HEK293 (cell line): ENCODE measurements around the gene ENGASE.

Source experiments
- CTCF ChIA-PET: fragments of 350-600 bp; formaldehyde crosslinking; extraction: SDS; loops from one replicate; lab custom pipeline; 2021; ENCODE audit warnings: antibody characterized with exemption; lab: Yijun Ruan, JAX
- POLR2A ChIA-PET: fragments of 300-600 bp; formaldehyde crosslinking; extraction: SDS; loops from one replicate; lab custom pipeline; 2020; ENCODE audit warnings: antibody characterized with exemption, inconsistent platforms; lab: Yijun Ruan, JAX
- H3K27ac ChIP-seq: fragments of 200-500 bp; sonication (Bioruptor generic); 2 replicates; pipeline ENCODE4 v1.5.1; 2014; ENCODE audit warnings: low read depth, low read length, control low read depth, inconsistent platforms; ENCODE audit errors: extremely low read depth
- H3K36me3 ChIP-seq, 2 experiments: fragments of 200-500 bp in 1 of 2; sonication (Bioruptor generic) in 1 of 2; 1 replicate in 1 of 2; 2 replicates in 1 of 2; pipeline ENCODE4 v1.5.1; 2014 to 2017; ENCODE audit warnings: inconsistent platforms in 2 of 2, low read length in 2 of 2; ENCODE audit not compliant: control insufficient read depth in 2 of 2, insufficient read depth in 1 of 2
- H3K4me1 ChIP-seq: fragments of 200-500 bp; sonication (Bioruptor generic); 2 replicates; pipeline ENCODE4 v1.5.1; 2014; ENCODE audit warnings: mild to moderate bottlenecking, low read length, inconsistent platforms; ENCODE audit not compliant: control insufficient read depth, insufficient read depth
- H3K4me3 ChIP-seq: 2 replicates; pipeline ENCODE4 v1.5.1; 2011; ENCODE audit warnings: low read depth, mild to moderate bottlenecking, control low read depth, low read length, moderate library complexity
- H3K9me3 ChIP-seq: fragments of 200-500 bp; sonication (Bioruptor generic); 2 replicates; pipeline ENCODE4 v1.5.1; 2014; ENCODE audit warnings: low read depth, low read length, inconsistent platforms; ENCODE audit not compliant: control insufficient read depth, insufficient read depth
- BCL11A ChIP-seq: fragments of 450-650 bp; formaldehyde crosslinking; IDR thresholded peaks from 2 replicates; pipeline ENCODE4 v1.5.1; 2016; ENCODE audit warnings: low read depth, missing biosample characterization, missing genetic modification characterization
- FEZF1 ChIP-seq: fragments of 450-650 bp; formaldehyde crosslinking; IDR thresholded peaks from 2 replicates; pipeline ENCODE4 v1.5.1; 2016; ENCODE audit warnings: missing biosample characterization, missing genetic modification characterization
- GLI2 ChIP-seq: fragments of 450-650 bp; formaldehyde crosslinking; IDR thresholded peaks from 2 replicates; pipeline ENCODE4; 2017; ENCODE audit warnings: missing biosample characterization, missing genetic modification characterization, low read depth, borderline replicate concordance
- KLF1 ChIP-seq: fragments of 450-650 bp; formaldehyde crosslinking; IDR thresholded peaks from 2 replicates; pipeline ENCODE4 v1.5.1; 2016; ENCODE audit warnings: missing biosample characterization, missing genetic modification characterization
- RBAK ChIP-seq: fragments of 450-650 bp; formaldehyde crosslinking; IDR thresholded peaks from 2 replicates; pipeline ENCODE4 v1.5.1; 2016; ENCODE audit warnings: missing biosample characterization, missing genetic modification characterization
- ZBTB11 ChIP-seq: fragments of 450-650 bp; formaldehyde crosslinking; conservative IDR thresholded peaks from 2 replicates; pipeline ENCODE4 v1.5.1; 2016; ENCODE audit warnings: low read depth, missing biosample characterization, missing genetic modification characterization
- ZNF140 ChIP-seq: fragments of 450-650 bp; formaldehyde crosslinking; IDR thresholded peaks from 2 replicates; pipeline ENCODE4 v1.5.1; 2016; ENCODE audit warnings: missing biosample characterization, missing genetic modification characterization
- ZNF175 ChIP-seq: fragments of 450-650 bp; formaldehyde crosslinking; IDR thresholded peaks from 2 replicates; pipeline ENCODE4 v1.5.1; 2016; ENCODE audit warnings: missing biosample characterization, missing genetic modification characterization
- ZNF221 ChIP-seq: fragments of 450-650 bp; formaldehyde crosslinking; IDR thresholded peaks from 2 replicates; pipeline ENCODE4 v1.5.1; 2017; ENCODE audit warnings: missing biosample characterization, missing genetic modification characterization, borderline replicate concordance
- ZNF223 ChIP-seq: fragments of 450-650 bp; formaldehyde crosslinking; IDR thresholded peaks from 2 replicates; pipeline ENCODE4 v1.5.1; 2016; ENCODE audit warnings: missing biosample characterization, missing genetic modification characterization
- ZNF239 ChIP-seq: fragments of 450-650 bp; formaldehyde crosslinking; IDR thresholded peaks from 2 replicates; pipeline ENCODE4 v1.5.1; 2016; ENCODE audit warnings: missing biosample characterization, missing genetic modification characterization
- ZNF394 ChIP-seq: fragments of 450-650 bp; formaldehyde crosslinking; IDR thresholded peaks from 2 replicates; pipeline ENCODE4 v1.5.1; 2016; ENCODE audit warnings: missing biosample characterization, missing genetic modification characterization, mild to moderate bottlenecking, moderate library complexity, borderline replicate concordance
- ZNF544 ChIP-seq: fragments of 450-650 bp; formaldehyde crosslinking; IDR thresholded peaks from 2 replicates; pipeline ENCODE4 v1.5.0; 2017; ENCODE audit warnings: missing biosample characterization, missing genetic modification characterization
- ZNF571 ChIP-seq: fragments of 450-650 bp; formaldehyde crosslinking; IDR thresholded peaks from 2 replicates; pipeline ENCODE4 v1.5.0; 2017; ENCODE audit warnings: missing biosample characterization, missing genetic modification characterization
- ZNF791 ChIP-seq: fragments of 450-650 bp; formaldehyde crosslinking; IDR thresholded peaks from 2 replicates; pipeline ENCODE4 v1.5.1; 2016; ENCODE audit warnings: missing biosample characterization, missing genetic modification characterization
- TF ChIP-seq, protein P1 (sequence below): fragments of 450-650 bp; formaldehyde crosslinking; IDR thresholded peaks from 2 replicates; pipeline ENCODE4 v1.5.1; 2017; ENCODE audit warnings: missing biosample characterization, missing genetic modification characterization
- TF ChIP-seq, protein P2 (sequence below): fragments of 450-650 bp; formaldehyde crosslinking; IDR thresholded peaks from 2 replicates; pipeline ENCODE4 v1.5.1; 2016; ENCODE audit warnings: missing biosample characterization, missing genetic modification characterization
- TF ChIP-seq, protein P3 (sequence below): fragments of 450-650 bp; formaldehyde crosslinking; IDR thresholded peaks from 2 replicates; pipeline ENCODE4 v1.5.1; 2016; ENCODE audit warnings: missing biosample characterization, missing genetic modification characterization
- TF ChIP-seq, protein P4 (sequence below): sonication (generic); formaldehyde crosslinking; IDR thresholded peaks from 2 replicates; pipeline ENCODE4 v1.8.1; 2022; ENCODE audit warnings: mild to moderate bottlenecking, moderate library complexity, missing genetic modification reagents
- TF ChIP-seq, protein P5 (sequence below): fragments of 450-650 bp; formaldehyde crosslinking; IDR thresholded peaks from 2 replicates; pipeline ENCODE4 v1.5.1; 2016; ENCODE audit warnings: missing biosample characterization, missing genetic modification characterization, low read depth
- TF ChIP-seq, protein P6 (sequence below): fragments of 450-650 bp; formaldehyde crosslinking; IDR thresholded peaks from 2 replicates; pipeline ENCODE4 v1.5.1; 2016; ENCODE audit warnings: missing biosample characterization, missing genetic modification characterization

Gene ENGASE

GRCh38 chr17:79097226-79098055 is 22.8 kb downstream of the ENGASE start (continued):
- TF ChIP-seq ZNF223 (tag by site-specific recombination) (no peak), BCL11A (tag by site-specific recombination) (no peak), ZNF571 (tag by site-specific recombination) (no peak), RBAK (tag by site-specific recombination) (no peak), ZNF140 (tag by site-specific recombination) (no peak), ZNF175 (tag by site-specific recombination) (no peak), ZNF791 (tag by site-specific recombination) (no peak), GLI2 (tag by site-specific recombination) (no peak), FEZF1 (tag by site-specific recombination) (no peak), ZNF239 (no peak), ZBTB11 (tag by site-specific recombination) (no peak)
- TF ChIP-seq, protein P1, sequence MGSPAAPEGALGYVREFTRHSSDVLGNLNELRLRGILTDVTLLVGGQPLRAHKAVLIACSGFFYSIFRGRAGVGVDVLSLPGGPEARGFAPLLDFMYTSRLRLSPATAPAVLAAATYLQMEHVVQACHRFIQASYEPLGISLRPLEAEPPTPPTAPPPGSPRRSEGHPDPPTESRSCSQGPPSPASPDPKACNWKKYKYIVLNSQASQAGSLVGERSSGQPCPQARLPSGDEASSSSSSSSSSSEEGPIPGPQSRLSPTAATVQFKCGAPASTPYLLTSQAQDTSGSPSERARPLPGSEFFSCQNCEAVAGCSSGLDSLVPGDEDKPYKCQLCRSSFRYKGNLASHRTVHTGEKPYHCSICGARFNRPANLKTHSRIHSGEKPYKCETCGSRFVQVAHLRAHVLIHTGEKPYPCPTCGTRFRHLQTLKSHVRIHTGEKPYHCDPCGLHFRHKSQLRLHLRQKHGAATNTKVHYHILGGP = no peak
- TF ChIP-seq, protein P2, sequence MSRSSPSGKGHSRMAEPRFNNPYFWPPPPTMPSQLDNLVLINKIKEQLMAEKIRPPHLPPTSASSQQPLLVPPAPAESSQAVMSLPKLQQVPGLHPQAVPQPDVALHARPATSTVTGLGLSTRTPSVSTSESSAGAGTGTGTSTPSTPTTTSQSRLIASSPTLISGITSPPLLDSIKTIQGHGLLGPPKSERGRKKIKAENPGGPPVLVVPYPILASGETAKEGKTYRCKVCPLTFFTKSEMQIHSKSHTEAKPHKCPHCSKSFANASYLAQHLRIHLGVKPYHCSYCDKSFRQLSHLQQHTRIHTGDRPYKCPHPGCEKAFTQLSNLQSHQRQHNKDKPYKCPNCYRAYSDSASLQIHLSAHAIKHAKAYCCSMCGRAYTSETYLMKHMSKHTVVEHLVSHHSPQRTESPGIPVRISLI (tag by site-specific recombination) = no peak
- TF ChIP-seq, protein P3, sequence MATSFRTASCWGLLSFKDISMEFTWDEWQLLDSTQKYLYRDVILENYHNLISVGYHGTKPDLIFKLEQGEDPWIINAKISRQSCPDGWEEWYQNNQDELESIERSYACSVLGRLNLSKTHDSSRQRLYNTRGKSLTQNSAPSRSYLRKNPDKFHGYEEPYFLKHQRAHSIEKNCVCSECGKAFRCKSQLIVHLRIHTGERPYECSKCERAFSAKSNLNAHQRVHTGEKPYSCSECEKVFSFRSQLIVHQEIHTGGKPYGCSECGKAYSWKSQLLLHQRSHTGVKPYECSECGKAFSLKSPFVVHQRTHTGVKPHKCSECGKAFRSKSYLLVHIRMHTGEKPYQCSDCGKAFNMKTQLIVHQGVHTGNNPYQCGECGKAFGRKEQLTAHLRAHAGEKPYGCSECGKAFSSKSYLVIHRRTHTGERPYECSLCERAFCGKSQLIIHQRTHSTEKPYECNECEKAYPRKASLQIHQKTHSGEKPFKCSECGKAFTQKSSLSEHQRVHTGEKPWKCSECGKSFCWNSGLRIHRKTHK (tag by site-specific recombination) = no peak

DNA sequence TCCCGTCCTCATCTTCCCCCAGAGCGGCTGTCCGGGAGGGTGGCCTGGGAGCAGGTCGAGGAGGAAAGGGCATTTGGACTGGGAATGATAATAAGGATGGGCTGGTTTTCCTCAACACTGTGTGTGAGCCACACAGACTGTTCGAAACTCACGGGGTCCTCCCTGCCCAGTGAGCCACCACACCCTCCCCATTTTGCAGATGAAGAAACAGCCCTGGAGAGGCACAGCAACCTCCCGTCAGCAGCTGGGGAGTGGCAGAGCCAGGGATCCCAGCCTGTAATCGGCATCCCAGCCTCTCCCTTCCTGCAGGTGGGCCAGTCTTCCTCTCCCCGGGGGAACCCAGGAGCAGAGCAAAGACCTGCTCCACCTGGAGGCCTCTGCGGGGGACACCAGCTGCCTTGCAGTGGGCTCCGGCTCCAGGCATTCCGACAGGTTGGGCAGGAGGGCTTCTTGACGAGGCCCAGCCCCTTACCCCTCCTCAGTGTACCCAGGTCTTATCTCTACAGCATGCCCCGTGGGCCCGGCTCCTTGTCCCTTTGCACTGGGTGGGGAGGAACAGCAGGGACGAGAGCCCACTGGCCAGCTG is 23.8 kb downstream of the ENGASE start:
- Histone ChIP-seq H3K4me3 (no peak overlapping the region), H3K36me3 (no peaks in the 10 kb centered on the region), H3K9me3 (no peaks in the 10 kb centered on the region), H3K4me1 (no peaks in the 10 kb centered on the region), H3K27ac (no peak overlapping the region)
- POLR2A ChIA-PET = interaction anchor here (0.6 kb wide), 1 partner anchor 92 kb away, joined by 8 read pairs; no protein-coding TSS in a partner anchor
- CTCF ChIA-PET = interaction anchor here (0.5 to 2.3 kb wide), 4 partner anchors 10 to 77 kb away, joined by 3 to 13 read pairs (median 4); no protein-coding TSS in a partner anchor
- TF ChIP-seq, protein P4, sequence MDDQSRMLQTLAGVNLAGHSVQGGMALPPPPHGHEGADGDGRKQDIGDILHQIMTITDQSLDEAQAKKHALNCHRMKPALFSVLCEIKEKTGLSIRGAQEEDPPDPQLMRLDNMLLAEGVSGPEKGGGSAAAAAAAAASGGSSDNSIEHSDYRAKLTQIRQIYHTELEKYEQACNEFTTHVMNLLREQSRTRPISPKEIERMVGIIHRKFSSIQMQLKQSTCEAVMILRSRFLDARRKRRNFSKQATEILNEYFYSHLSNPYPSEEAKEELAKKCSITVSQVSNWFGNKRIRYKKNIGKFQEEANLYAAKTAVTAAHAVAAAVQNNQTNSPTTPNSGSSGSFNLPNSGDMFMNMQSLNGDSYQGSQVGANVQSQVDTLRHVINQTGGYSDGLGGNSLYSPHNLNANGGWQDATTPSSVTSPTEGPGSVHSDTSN (CRISPR knock-in tag) = peak; percentile 25; the same call in 1 of the 2 replicates
- TF ChIP-seq ZNF221 = no peak
- TF ChIP-seq KLF1 = peak; percentile 67
- TF ChIP-seq, protein P5, sequence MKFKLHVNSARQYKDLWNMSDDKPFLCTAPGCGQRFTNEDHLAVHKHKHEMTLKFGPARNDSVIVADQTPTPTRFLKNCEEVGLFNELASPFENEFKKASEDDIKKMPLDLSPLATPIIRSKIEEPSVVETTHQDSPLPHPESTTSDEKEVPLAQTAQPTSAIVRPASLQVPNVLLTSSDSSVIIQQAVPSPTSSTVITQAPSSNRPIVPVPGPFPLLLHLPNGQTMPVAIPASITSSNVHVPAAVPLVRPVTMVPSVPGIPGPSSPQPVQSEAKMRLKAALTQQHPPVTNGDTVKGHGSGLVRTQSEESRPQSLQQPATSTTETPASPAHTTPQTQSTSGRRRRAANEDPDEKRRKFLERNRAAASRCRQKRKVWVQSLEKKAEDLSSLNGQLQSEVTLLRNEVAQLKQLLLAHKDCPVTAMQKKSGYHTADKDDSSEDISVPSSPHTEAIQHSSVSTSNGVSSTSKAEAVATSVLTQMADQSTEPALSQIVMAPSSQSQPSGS (tag by site-specific recombination) = no peak
- TF ChIP-seq ZNF544 (tag by site-specific recombination) = no peak
- no peak for TF ChIP-seq ZNF394
- TF ChIP-seq, protein P6, sequence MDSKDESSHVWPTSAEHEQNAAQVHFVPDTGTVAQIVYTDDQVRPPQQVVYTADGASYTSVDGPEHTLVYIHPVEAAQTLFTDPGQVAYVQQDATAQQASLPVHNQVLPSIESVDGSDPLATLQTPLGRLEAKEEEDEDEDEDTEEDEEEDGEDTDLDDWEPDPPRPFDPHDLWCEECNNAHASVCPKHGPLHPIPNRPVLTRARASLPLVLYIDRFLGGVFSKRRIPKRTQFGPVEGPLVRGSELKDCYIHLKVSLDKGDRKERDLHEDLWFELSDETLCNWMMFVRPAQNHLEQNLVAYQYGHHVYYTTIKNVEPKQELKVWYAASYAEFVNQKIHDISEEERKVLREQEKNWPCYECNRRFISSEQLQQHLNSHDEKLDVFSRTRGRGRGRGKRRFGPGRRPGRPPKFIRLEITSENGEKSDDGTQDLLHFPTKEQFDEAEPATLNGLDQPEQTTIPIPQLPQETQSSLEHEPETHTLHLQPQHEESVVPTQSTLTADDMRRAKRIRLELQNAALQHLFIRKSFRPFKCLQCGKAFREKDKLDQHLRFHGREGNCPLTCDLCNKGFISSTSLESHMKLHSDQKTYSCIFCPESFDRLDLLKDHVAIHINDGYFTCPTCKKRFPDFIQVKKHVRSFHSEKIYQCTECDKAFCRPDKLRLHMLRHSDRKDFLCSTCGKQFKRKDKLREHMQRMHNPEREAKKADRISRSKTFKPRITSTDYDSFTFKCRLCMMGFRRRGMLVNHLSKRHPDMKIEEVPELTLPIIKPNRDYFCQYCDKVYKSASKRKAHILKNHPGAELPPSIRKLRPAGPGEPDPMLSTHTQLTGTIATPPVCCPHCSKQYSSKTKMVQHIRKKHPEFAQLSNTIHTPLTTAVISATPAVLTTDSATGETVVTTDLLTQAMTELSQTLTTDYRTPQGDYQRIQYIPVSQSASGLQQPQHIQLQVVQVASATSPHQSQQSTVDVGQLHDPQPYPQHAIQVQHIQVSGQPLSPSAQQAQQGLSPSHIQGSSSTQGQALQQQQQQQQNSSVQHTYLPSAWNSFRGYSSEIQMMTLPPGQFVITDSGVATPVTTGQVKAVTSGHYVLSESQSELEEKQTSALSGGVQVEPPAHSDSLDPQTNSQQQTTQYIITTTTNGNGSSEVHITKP = peak; percentile 28
